Ectodermal cell (in vitro differentiated cells): ENCODE results near the gene GUF1.

Experiments
- H3K27ac ChIP-seq: 2 replicates; pipeline ENCODE4 v1.7.0; 2013; ENCODE audit warnings: mild to moderate bottlenecking, low read depth, low read length; ENCODE audit not compliant: insufficient read depth, poor library complexity, severe bottlenecking
- H3K27me3 ChIP-seq: 2 replicates; pipeline ENCODE4 v1.7.0; 2013; ENCODE audit warnings: mild to moderate bottlenecking, low read length; ENCODE audit not compliant: insufficient read depth, control insufficient read depth, poor library complexity, severe bottlenecking
- H3K36me3 ChIP-seq: one replicate; pipeline ENCODE4 v1.7.0; 2013; ENCODE audit warnings: low read length; ENCODE audit not compliant: control insufficient read depth, insufficient read depth
- H3K4me1 ChIP-seq: one replicate; pipeline ENCODE4 v1.7.0; 2013; ENCODE audit warnings: low read length; ENCODE audit not compliant: control insufficient read depth, insufficient read depth
- H3K4me3 ChIP-seq: 2 replicates; pipeline ENCODE4 v1.7.0; 2013; ENCODE audit warnings: low read depth, low read length, control low read depth; ENCODE audit not compliant: insufficient read depth
- H3K9me3 ChIP-seq: 2 replicates; pipeline ENCODE4 v1.7.0; 2013; ENCODE audit warnings: mild to moderate bottlenecking, low read length, moderate library complexity; ENCODE audit not compliant: control insufficient read depth
- WGBS, 2 experiments: methylation state at CpG; one replicate each; pipeline ENCODE4 v1.1.7; 2013; ENCODE audit warnings: missing lambda C conversion rate in 2 of 2; 5-methylcytosine and 5-hydroxymethylcytosine counted together

The GUF1 gene

GRCh38 chr4:44661940-44662622 is 16.1 kb upstream of the GUF1 start:
- Histone ChIP-seq H3K4me1 (no peaks in the 10 kb centered on the region), H3K27ac (no peak overlapping the region), H3K4me3 (no peak overlapping the region), H3K9me3 (no peaks in the 10 kb centered on the region), H3K36me3 (no peaks in the 10 kb centered on the region), H3K27me3 (no peaks in the 10 kb centered on the region)
- no CpG with 5 or more reads among the region's 1 CpG for WGBS, 2 experiments

DNA sequence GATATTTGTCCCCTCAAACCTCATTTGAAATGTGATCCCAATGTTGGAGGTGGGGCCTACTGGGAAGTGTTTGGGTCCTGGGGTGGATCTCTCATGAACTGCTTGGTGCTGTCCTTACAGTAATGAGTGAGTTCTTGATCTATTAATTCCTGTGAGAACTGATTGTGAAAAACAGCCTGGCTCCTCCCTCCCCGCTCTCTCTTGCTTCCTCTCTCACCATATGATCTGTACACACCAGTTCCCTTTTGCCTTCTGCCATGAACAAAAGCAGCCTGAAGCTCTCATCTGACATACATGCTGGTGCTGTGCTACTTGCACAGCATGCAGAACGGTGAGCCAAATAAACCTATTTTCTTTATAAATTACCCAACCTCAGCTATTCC is 15.6 kb upstream of the GUF1 start:
- no peaks in the 10 kb centered on the region for H3K9me3 ChIP-seq
- H3K27me3 ChIP-seq = no peaks in the 10 kb centered on the region
- no peaks in the 10 kb centered on the region for H3K36me3 ChIP-seq
- no peak overlapping the region for H3K4me3 ChIP-seq
- H3K27ac ChIP-seq = no peak overlapping the region
- no peaks in the 10 kb centered on the region for H3K4me1 ChIP-seq
- 42 to 44% methylated on average over 2 of the region's 2 CpGs for WGBS, 2 experiments

- H3K27ac ChIP-seq = no peak overlapping the region
- WGBS, 2 experiments = 94 to 95% methylated on average over 20 of the region's 20 CpGs
- no peak overlapping the region for H3K4me3 ChIP-seq
- H3K27me3 ChIP-seq = no peaks in the 10 kb centered on the region
- H3K36me3 ChIP-seq = no peaks in the 10 kb centered on the region
- no peaks in the 10 kb centered on the region for H3K9me3 ChIP-seq
- H3K4me1 ChIP-seq = no peaks in the 10 kb centered on the region
These were observed 14.5 kb upstream of the GUF1 start for GRCh38 chr4:44663539-44664263.

- no peaks in the 10 kb centered on the region for H3K4me1 ChIP-seq
- no peaks in the 10 kb centered on the region for H3K9me3 ChIP-seq
- H3K27ac ChIP-seq = no peak overlapping the region
- H3K36me3 ChIP-seq = no peaks in the 10 kb centered on the region
- 38 to 49% methylated on average over 2 of the region's 2 CpGs for WGBS, 2 experiments
- H3K27me3 ChIP-seq = no peaks in the 10 kb centered on the region
- no peak overlapping the region for H3K4me3 ChIP-seq
These were observed 9.7 kb upstream of the GUF1 start for GRCh38 chr4:44668526-44668925.

GRCh38 chr4:44670506-44671199 is 7.6 kb upstream of the GUF1 start:
- no peaks in the 10 kb centered on the region for H3K36me3 ChIP-seq
- 82 to 83% methylated on average over 4 of the region's 4 CpGs for WGBS, 2 experiments
- H3K27ac ChIP-seq = no peak overlapping the region
- no peaks in the 10 kb centered on the region for H3K9me3 ChIP-seq
- H3K4me1 ChIP-seq = no peaks in the 10 kb centered on the region
- H3K27me3 ChIP-seq = no peaks in the 10 kb centered on the region
- H3K4me3 ChIP-seq = no peak overlapping the region

DNA sequence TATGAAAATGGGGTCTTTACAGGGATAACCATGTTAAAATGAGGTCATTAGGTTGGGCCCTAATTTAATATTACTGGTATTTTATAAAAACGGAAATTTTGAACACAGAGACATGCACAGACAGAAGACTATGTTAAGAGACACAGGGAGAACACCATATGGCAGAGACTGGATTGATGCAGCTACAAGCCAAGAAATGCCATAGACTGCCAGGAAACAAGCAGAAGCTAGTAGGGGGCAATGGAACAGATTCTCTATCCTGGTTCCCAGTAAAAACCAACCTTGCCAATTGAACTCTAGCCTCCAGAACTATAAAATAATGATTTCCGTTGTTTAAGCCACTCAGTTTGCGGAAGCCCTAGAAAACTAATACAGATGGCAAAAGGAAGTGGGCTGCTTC is 6.6 kb upstream of the GUF1 start:
- Histone ChIP-seq H3K4me1 (no peaks in the 10 kb centered on the region), H3K4me3 (no peak overlapping the region), H3K9me3 (no peaks in the 10 kb centered on the region), H3K27me3 (no peaks in the 10 kb centered on the region), H3K36me3 (no peaks in the 10 kb centered on the region), H3K27ac (no peak overlapping the region)
- 94 to 95% methylated on average over 3 of the region's 3 CpGs for WGBS, 2 experiments

DNA sequence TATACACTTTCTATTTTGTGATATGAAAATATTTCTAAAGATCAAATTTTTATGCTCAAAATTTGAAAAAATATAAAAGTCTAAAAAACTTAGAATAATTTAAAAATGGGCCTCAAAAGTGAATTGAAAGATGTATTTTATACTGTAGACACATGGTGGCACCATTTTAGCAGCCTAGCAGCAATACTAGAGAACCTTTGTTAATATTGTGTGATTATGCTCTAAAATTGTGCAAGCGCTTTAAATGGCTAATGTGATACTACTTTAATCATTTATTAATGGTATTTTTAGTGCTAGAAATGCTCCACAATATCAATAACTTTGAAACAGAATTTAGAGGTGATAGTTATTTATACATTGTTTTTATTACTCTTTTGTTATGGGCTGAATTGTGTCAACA is 3.7 kb upstream of the GUF1 start:
- Histone ChIP-seq H3K27me3 (no peaks in the 10 kb centered on the region), H3K4me3 (no peak overlapping the region), H3K36me3 (no peaks in the 10 kb centered on the region), H3K9me3 (no peaks in the 10 kb centered on the region), H3K4me1 (peaks cover 9% of the 10 kb centered on the region), H3K27ac (no peak overlapping the region)
- no CpG with 5 or more reads among the region's 1 CpG for WGBS, 2 experiments

- WGBS, 2 experiments = 73 to 77% methylated on average over 5 of the region's 5 CpGs
- no peak overlapping the region for H3K27ac ChIP-seq
- H3K36me3 ChIP-seq = no peaks in the 10 kb centered on the region
- H3K9me3 ChIP-seq = no peaks in the 10 kb centered on the region
- no peaks in the 10 kb centered on the region for H3K27me3 ChIP-seq
- H3K4me1 ChIP-seq = peaks cover 12% of the 10 kb centered on the region
- H3K4me3 ChIP-seq = no peak overlapping the region
These were observed 2.9 kb upstream of the GUF1 start for GRCh38 chr4:44675366-44675765.

DNA sequence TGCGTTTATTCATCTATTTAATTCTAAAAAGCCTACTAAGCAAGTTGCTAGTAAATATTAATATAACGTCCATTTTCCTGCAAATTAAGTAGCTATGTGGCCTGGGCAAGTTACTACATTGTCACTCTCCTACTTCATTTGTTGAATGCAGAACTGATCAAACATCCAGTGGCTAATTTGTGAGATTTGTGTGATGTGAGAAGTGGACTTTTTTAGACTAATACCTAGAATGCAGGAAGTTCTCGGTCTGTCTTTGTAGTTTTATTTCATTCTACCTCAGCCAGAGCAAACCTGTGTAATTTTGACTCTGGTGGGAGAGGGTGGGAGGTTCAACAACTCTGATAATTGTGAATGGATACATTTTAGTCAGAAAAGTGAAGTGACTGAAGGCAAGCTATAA is 840 bp downstream of the GUF1 start:
- H3K4me1 ChIP-seq = peaks cover 15% of the 10 kb centered on the region
- 7% methylated on average over 3 of the region's 3 CpGs; no CpG with 5 or more reads in 1 of the 2 experiments for WGBS, 2 experiments
- no peaks in the 10 kb centered on the region for H3K36me3 ChIP-seq
- no peaks in the 10 kb centered on the region for H3K9me3 ChIP-seq
- H3K27ac ChIP-seq = peak overlapping the region; percentile 88
- peak overlapping the region; percentile 87 for H3K4me3 ChIP-seq
- no peaks in the 10 kb centered on the region for H3K27me3 ChIP-seq

DNA sequence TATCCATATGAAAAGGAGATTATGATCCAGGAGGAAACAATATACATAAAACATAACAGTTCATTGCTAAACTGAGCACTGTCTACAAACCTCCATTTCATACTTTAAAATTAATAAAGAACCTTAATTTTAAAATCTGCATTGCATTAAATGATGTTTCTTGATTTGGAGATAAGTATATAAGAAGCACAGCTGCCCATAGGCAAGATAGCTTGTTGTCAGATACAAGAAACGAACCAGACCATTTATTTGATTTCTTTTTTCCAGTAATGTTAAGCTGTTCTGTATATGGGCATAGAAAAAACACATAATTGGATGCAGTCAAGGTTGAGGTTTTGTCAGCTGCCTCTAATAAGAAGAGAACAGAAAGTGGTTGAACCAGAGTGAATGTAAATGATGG is 6.4 kb downstream of the GUF1 start:
- 77 to 100% methylated on average over 1 of the region's 1 CpG for WGBS, 2 experiments
- Histone ChIP-seq H3K27me3 (no peaks in the 10 kb centered on the region), H3K4me1 (peaks cover 4% of the 10 kb centered on the region), H3K4me3 (no peak overlapping the region), H3K9me3 (no peaks in the 10 kb centered on the region), H3K36me3 (peaks cover 10% of the 10 kb centered on the region), H3K27ac (no peak overlapping the region)
